Ovary (tissue), 9 donors: ENCODE measurements around the gene RAB22A. TPM values are rescaled to one million over a fixed set of nuclear protein-coding genes. Genes with fewer than 3 reads are reported as not detected.
"Not testable (repeated sequence)": the region's sequence is repeated elsewhere in the genome, so short reads cannot be mapped to it uniquely, and the experiment has no call there.

Experiments
- DNase-seq, 5 donors: peaks; one replicate each; pipeline ENCODE4 v3.0.0-alpha.2; 2019 to 2020
- H3K27ac ChIP-seq, 2 donors: fragments of 200-600 bp; one replicate each; pipeline versions ENCODE4 v1.5.1 to v1.8.0; 2019 to 2022
- H3K27me3 ChIP-seq: fragments of 200-600 bp; one replicate; pipeline ENCODE4 v1.8.0; 2022
- H3K36me3 ChIP-seq: fragments of 200-600 bp; sonication (generic); one replicate; pipeline ENCODE4 v1.5.1; 2019
- H3K4me1 ChIP-seq: one replicate; pipeline ENCODE4 v1.8.1; 2013; ENCODE audit warnings: mild to moderate bottlenecking, moderate library complexity; ENCODE audit not compliant: insufficient read depth
- H3K4me3 ChIP-seq: fragments of 200-600 bp; sonication (generic); one replicate; pipeline ENCODE4 v1.5.1; 2017
- H3K9me3 ChIP-seq, 2 donors: fragments of 200-600 bp in 1 of 2; sonication (generic) in 1 of 2; one replicate each; pipeline versions ENCODE4 v1.5.1 to v1.8.1; 2013 to 2019; ENCODE audit warnings: mild to moderate bottlenecking in 1 of 2, moderate library complexity in 1 of 2
- EP300 ChIP-seq: sonication (generic); formaldehyde crosslinking; IDR thresholded peaks from one replicate; pipeline ENCODE4 v1.6.1; 2017; ENCODE audit warnings: antibody characterized with exemption
- POLR2A ChIP-seq: fragments of 450-650 bp; IDR thresholded peaks from one replicate; pipeline ENCODE4 v1.6.1; 2017; ENCODE audit warnings: antibody characterized with exemption, mild to moderate bottlenecking, moderate library complexity
- WGBS, 3 donors: extraction: QIAGEN DNeasy Blood & Tissue Kit in 1 of 3; methylation state at CpG; one replicate each; pipeline versions ENCODE4 v1.1.5 to v1.1.7; 2013 to 2017; 5-methylcytosine and 5-hydroxymethylcytosine counted together
- intact Hi-C, 4 donors: fragments of 100-400 bp; cut with DNase I; formaldehyde crosslinking; loops; one replicate each; pipeline versions ENCODE4 v1.11.0 to v1.15.1; 2022 to 2023
- polyA plus RNA-seq, 2 donors: library from polyadenylated mRNA; stranded (reverse); fragments of 200-250 nt in 1 of 2; fragments of 350-450 nt in 1 of 2; fragmentation: Illumina TruSeq in 1 of 2; extraction: RNeasy Lipid Tissue Mini Kit (QIAGEN cat#74804) in 1 of 2; gene quantifications; one replicate each; pipeline ENCODE4 v1.2.3, GENCODE V29; 2013 to 2014
- total RNA-seq, 7 donors: library from RNA; depleted of rRNA in 2 of 7; stranded (reverse); fragments of >200 nt in 2 of 7; fragmentation: NEBNext Ultra II Directional in 3 of 7; extraction: Animal tissue kit (Norgen Biotek cat#: 25700) in 3 of 7; gene quantifications; one replicate each; pipeline versions ENCODE4 v1.1.0 to v1.2.4, GENCODE V29; 2016 to 2023
- TF ChIP-seq, protein P1 (sequence below), 3 donors: fragments of 450-650 bp in 2 of 3; fragments of 200-600 bp in 1 of 3; IDR thresholded peaks; one replicate each; pipeline versions ENCODE4 v1.5.1 to v1.8.0; 2016 to 2022; ENCODE audit warnings: antibody characterized with exemption in 3 of 3, mild to moderate bottlenecking in 1 of 3
- donor health status: DM: no; HTN: no; CAD: no; lungs with moderate emphysema.
- donor health status: DM: no; HTN: no; CAD: no.
- donor health status: Bipolar disorder and iron deficiency.
- donor health status: DM: yes; HTN: yes; CAD: no.
- donor health status: DM: no; HTN: no; CAD: no.
- donor health status: DM: yes; HTN: yes; CAD: no.

RAB22A gene
- total and polyA plus RNA-seq, 9 donors = 6.3 to 25.1 (median 17.9) TPM

DNA sequence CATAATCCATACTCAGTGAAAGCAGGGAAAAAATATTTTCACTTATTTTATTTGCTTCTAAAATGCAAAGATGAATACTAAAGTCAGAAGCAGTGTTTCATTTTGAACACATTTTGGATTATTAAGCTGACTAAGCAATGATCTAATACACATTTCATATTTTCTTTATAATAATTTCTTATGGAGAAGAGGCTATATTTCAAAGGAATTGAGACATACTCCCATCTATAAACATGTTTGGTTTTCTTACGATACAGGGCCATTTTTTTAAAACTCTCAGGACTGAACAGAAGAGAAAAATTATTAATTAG is 52.6 kb downstream of the RAB22A start:
- Histone ChIP-seq H3K27ac (no peak overlapping the region), H3K27me3 (no peaks in the 10 kb centered on the region), H3K4me3 (no peak overlapping the region), H3K4me1 (peaks cover 4% of the 10 kb centered on the region), H3K9me3 (no peaks in the 10 kb centered on the region), H3K36me3 (no peaks in the 10 kb centered on the region)
- TF ChIP-seq POLR2A (no peak), EP300 (no peak)
- TF ChIP-seq, protein P1, sequence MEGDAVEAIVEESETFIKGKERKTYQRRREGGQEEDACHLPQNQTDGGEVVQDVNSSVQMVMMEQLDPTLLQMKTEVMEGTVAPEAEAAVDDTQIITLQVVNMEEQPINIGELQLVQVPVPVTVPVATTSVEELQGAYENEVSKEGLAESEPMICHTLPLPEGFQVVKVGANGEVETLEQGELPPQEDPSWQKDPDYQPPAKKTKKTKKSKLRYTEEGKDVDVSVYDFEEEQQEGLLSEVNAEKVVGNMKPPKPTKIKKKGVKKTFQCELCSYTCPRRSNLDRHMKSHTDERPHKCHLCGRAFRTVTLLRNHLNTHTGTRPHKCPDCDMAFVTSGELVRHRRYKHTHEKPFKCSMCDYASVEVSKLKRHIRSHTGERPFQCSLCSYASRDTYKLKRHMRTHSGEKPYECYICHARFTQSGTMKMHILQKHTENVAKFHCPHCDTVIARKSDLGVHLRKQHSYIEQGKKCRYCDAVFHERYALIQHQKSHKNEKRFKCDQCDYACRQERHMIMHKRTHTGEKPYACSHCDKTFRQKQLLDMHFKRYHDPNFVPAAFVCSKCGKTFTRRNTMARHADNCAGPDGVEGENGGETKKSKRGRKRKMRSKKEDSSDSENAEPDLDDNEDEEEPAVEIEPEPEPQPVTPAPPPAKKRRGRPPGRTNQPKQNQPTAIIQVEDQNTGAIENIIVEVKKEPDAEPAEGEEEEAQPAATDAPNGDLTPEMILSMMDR (IDR thresholded peaks at IDR 0.05) = no peak
- intact Hi-C loops = no loop called here
- DNase-seq = no peak
- 97% methylated on average over 1 of the region's 1 CpG for WGBS, 3 donors

DNA sequence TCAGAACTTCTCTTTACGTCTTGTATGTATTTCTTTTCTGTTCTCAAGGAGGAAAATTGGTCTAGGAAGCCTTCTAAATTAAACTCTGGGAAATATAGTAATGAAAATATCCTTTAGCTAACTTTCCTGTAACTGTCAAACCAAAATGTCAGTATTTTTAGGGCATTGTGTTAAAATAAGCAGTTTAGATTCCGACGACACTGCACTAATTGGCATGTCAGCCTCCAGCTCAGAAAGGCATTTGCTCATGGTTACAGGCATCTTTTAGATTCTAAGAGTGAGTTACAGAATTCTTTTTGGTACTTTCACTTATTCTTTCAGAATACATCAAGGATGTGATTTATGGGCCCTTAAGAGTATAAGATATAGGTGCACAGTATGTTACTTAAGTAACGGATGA is 53.5 kb downstream of the RAB22A start:
- DNase-seq = no peak
- Histone ChIP-seq H3K36me3 (no peaks in the 10 kb centered on the region), H3K27ac (no peak overlapping the region), H3K4me3 (no peak overlapping the region), H3K9me3 (no peaks in the 10 kb centered on the region), H3K4me1 (peaks cover 5% of the 10 kb centered on the region), H3K27me3 (no peaks in the 10 kb centered on the region)
- TF ChIP-seq EP300 (no peak), POLR2A (no peak)
- TF ChIP-seq, protein P1 (IDR thresholded peaks at IDR 0.05) = no peak
- whole genome bisulfite sequencing, 3 donors = 92 to 94% (median 94%) methylated on average over 4 of the region's 4 CpGs
- intact Hi-C loops = no loop called here

DNA sequence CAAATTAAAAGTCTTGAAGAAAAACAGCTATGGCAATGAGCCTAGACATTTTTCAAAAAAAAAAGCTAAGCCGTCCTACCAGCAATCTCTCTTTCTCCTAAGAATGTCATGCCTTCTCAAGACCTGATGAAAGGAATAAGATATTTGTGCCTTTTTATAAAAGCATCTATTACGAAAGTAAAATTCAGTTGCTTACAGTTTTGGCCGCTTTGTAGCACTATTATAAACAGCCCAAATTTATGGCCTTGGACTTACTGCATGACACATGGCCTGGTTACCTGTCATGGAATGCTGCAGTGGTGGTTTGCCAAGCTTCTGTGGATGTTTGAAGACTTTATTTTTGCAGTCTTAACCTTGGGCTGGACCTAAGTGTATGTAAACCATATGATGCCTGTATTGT is 57.4 kb downstream of the RAB22A start:
- intact Hi-C loops = no loop called here
- no peak for DNase-seq
- peak overlapping the region in 1 of 2 donors; percentile 63 for H3K27ac ChIP-seq
- H3K4me3 ChIP-seq = no peak overlapping the region
- no peaks in the 10 kb centered on the region for H3K36me3 ChIP-seq
- no peaks in the 10 kb centered on the region for H3K27me3 ChIP-seq
- no peak for TF ChIP-seq POLR2A
- TF ChIP-seq EP300 = no peak
- TF ChIP-seq, protein P1 (IDR thresholded peaks at IDR 0.05) = no peak
- 11 to 24% (median 17%) methylated on average over 3 of the region's 3 CpGs for WGBS, 3 donors
- H3K9me3 ChIP-seq = no peaks in the 10 kb centered on the region
- H3K4me1 ChIP-seq = peaks cover 5% of the 10 kb centered on the region

DNA sequence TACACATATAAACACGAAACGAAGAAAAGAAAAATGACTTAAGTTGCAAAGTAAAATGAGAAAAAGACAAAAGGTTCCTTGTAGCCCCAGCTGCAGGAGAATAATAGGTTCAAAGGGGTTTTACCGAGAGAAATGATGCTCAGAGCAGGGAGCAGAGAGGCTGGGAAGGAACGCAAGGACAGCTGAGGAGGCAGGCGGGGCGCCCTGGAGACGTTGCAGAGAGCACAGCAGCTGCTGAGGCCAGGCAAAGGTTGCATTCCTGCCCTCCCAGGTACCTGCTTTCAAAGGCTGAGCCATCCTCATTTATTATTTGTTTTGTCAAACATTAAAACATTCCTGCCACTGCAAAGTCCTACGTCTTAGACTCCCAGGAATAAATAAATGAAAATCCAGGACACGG is 63.3 kb downstream of the RAB22A start:
- Histone ChIP-seq H3K36me3 (no peaks in the 10 kb centered on the region), H3K27me3 (no peaks in the 10 kb centered on the region), H3K9me3 (no peaks in the 10 kb centered on the region), H3K27ac (no peak overlapping the region), H3K4me3 (no peak overlapping the region), H3K4me1 (no peaks in the 10 kb centered on the region)
- TF ChIP-seq EP300 (no peak), POLR2A (no peak)
- TF ChIP-seq, protein P1 (IDR thresholded peaks at IDR 0.05) = no peak
- 18 to 38% (median 18%) methylated on average over 9 of the region's 9 CpGs for WGBS, 3 donors
- no peak for DNase-seq
- intact Hi-C loops = no loop called here

DNA sequence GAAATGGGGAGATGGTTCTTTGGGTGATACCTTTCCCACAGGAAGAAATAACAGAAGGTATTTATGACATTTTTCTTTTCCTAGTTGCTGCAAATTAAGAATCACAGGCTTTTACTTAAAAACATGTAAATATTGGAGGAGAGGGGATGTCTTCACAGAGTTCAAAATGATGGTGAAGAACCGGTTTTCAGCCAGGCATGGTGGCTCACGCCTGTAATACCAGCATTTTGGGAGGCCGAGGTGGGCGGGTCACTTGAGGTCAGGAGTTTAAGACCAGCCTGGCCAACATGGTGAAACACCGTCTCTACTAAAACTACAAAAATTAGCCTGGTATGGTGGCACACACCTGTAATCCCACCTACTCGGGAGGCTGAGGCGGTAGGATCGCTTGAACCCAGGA is 63.8 kb downstream of the RAB22A start:
- H3K4me3 ChIP-seq, H3K4me1 ChIP-seq, H3K9me3 ChIP-seq, DNase-seq, H3K36me3 ChIP-seq, H3K27me3 ChIP-seq, intact Hi-C loops, H3K27ac ChIP-seq: not testable (repeated sequence)
- WGBS, 3 donors = 84 to 91% (median 89%) methylated on average over 8 of the region's 8 CpGs
